PFSK-1 (cell line): ENCODE data around the gene OPN4.

Source experiments
- POLR2AphosphoS5 ChIP-seq: IDR thresholded peaks from 2 replicates; pipeline ENCODE4 v1.6.1; 2012; ENCODE audit warnings: low read depth, mild to moderate bottlenecking, control low read depth, low read length, moderate library complexity
- REST ChIP-seq, 2 experiments: IDR thresholded peaks; 2 replicates each; pipeline versions ENCODE4 v1.6.1 to v1.8.0; 2011 to 2012; ENCODE audit warnings: low read depth in 2 of 2, low read length in 2 of 2, control low read depth in 1 of 2, inconsistent platforms in 1 of 2, mild to moderate bottlenecking in 1 of 2, moderate library complexity in 1 of 2; ENCODE audit not compliant: insufficient read depth in 1 of 2
- SIN3A ChIP-seq: IDR thresholded peaks from 2 replicates; pipeline ENCODE4 v1.6.1; 2012; ENCODE audit warnings: mild to moderate bottlenecking, low read length, moderate library complexity, borderline replicate concordance; ENCODE audit not compliant: insufficient read depth
- TAF1 ChIP-seq: IDR thresholded peaks from 2 replicates; pipeline ENCODE4 v1.6.1; 2012; ENCODE audit warnings: low read length, control low read depth, borderline replicate concordance; ENCODE audit not compliant: insufficient read depth

DNA sequence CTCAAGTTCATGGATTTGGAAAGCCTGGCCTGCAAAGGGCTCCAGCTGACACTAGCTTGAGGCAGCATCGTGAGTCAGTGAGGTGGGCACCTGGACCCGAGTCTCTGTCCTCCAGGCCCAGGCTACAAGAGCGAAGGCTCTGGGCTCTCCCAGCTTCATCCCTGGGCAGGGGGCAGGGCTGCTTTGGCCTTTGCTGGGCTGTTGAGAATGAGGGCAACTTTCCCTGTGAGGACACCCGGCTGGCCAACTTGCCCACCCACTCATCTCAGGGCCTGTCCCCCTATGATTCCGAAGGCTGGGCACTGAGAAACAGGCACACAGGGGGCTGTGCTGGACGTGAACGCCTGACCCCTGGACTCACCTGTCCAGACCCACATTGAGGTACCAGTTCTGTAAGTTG lies 38.3 kb downstream of the OPN4 start:
- TF ChIP-seq REST (IDR thresholded peaks at IDR 0.05; ENCODE audit: insufficient read depth in 1 of 2, low read depth in 2 of 2, low read length in 2 of 2), result no peak
- no peak for TF ChIP-seq SIN3A
- TF ChIP-seq POLR2AphosphoS5, result no peak
- no peak for TF ChIP-seq TAF1
